ENCODE measurements around the gene ADGRD2. TPM values are rescaled to one million over a fixed set of nuclear protein-coding genes. Genes with fewer than 3 reads are reported as not detected.

ADGRD2 gene
- total RNA-seq, 1 experiment from 2014 or later = not detected

- CTCF ChIA-PET = no interaction called here
- DNase-seq (ENCODE audit: low read depth, low spot score) (no peak), ATAC-seq (no peak)
- no peak for TF ChIP-seq SIN3A (IDR thresholded peaks at IDR 0.05; ENCODE audit: borderline replicate concordance, insufficient read depth, low read depth, low read length)
- no peak for TF ChIP-seq CTCF (IDR thresholded peaks at IDR 0.05)
- no peak for TF ChIP-seq REST (IDR thresholded peaks at IDR 0.05; ENCODE audit: insufficient read depth in 1 of 2, low read depth in 2 of 2, low read length in 1 of 2)
- no peak for TF ChIP-seq TCF7L2 (IDR thresholded peaks at IDR 0.05; ENCODE audit: low read depth, low read length)
- TF ChIP-seq POLR2AphosphoS5 (IDR thresholded peaks at IDR 0.05; ENCODE audit: low read depth, low read length) = no peak
- BruUV-seq (replicated peaks) = no TSS peak
- in situ Hi-C loops (cut with HindIII; ENCODE audit: low pct_unique_long_range_greater_than_20kb, low sequenced_read_pairs) = no loop called here
- no peak overlapping the region for H3K27ac ChIP-seq (ENCODE audit: low read length)
- H3K36me3 ChIP-seq (ENCODE audit: control insufficient read depth, insufficient read depth, low read length) = no peaks in the 10 kb centered on the region
- H3K4me3 ChIP-seq (ENCODE audit: low read depth in 2 of 2, low read length in 2 of 2) = no peak overlapping the region
- H3K9me3 ChIP-seq (ENCODE audit: control insufficient read depth, insufficient read depth, low read depth, low read length) = no peaks in the 10 kb centered on the region
- no peaks in the 10 kb centered on the region for H3K27me3 ChIP-seq (ENCODE audit: control insufficient read depth, insufficient read depth, low read length)
- no peaks in the 10 kb centered on the region for H3K4me1 ChIP-seq (ENCODE audit: control insufficient read depth, insufficient read depth, low read length)
- POLR2A ChIA-PET = interaction anchor here (0.7 kb wide), 1 partner anchor 26 kb away, joined by 12 read pairs; no protein-coding TSS in a partner anchor
- intact Hi-C loops (cut with micrococcal nuclease; ENCODE audit: unreplicated experiment) = no loop called here
These were observed 6.1 kb upstream of the ADGRD2 start for GRCh38 chr9:124444166-124444565.

GRCh38 chr9:124447297-124447661 lies 3.0 kb upstream of the ADGRD2 start:
- ChIA-PET CTCF (interaction anchor here (0.6 kb wide), 1 partner anchor 47 kb away, joined by 6 read pairs; no protein-coding TSS in a partner anchor), POLR2A (interaction anchor here (0.6 kb wide), 1 partner anchor 23 kb away, joined by 12 read pairs; no protein-coding TSS in a partner anchor)
- Histone ChIP-seq H3K27ac (ENCODE audit: low read length) (no peak overlapping the region), H3K36me3 (ENCODE audit: control insufficient read depth, insufficient read depth, low read length) (no peaks in the 10 kb centered on the region), H3K9me3 (ENCODE audit: control insufficient read depth, insufficient read depth, low read depth, low read length) (no peaks in the 10 kb centered on the region), H3K4me1 (ENCODE audit: control insufficient read depth, insufficient read depth, low read length) (no peaks in the 10 kb centered on the region), H3K27me3 (ENCODE audit: control insufficient read depth, insufficient read depth, low read length) (no peaks in the 10 kb centered on the region), H3K4me3 (ENCODE audit: low read depth in 2 of 2, low read length in 2 of 2) (no peak overlapping the region)
- in situ Hi-C loops (cut with HindIII; ENCODE audit: low pct_unique_long_range_greater_than_20kb, low sequenced_read_pairs) (no loop called here), intact Hi-C loops (cut with micrococcal nuclease; ENCODE audit: unreplicated experiment) (no loop called here)
- TF ChIP-seq CTCF (IDR thresholded peaks at IDR 0.05) = no peak
- TF ChIP-seq SIN3A (IDR thresholded peaks at IDR 0.05; ENCODE audit: borderline replicate concordance, insufficient read depth, low read depth, low read length) = no peak
- TF ChIP-seq TCF7L2 (IDR thresholded peaks at IDR 0.05; ENCODE audit: low read depth, low read length) = no peak
- no peak for TF ChIP-seq POLR2AphosphoS5 (IDR thresholded peaks at IDR 0.05; ENCODE audit: low read depth, low read length)
- no peak for TF ChIP-seq REST (IDR thresholded peaks at IDR 0.05; ENCODE audit: insufficient read depth in 1 of 2, low read depth in 2 of 2, low read length in 1 of 2)
- no TSS peak for BruUV-seq (replicated peaks)
- DNase-seq (ENCODE audit: low read depth, low spot score) = no peak
- ATAC-seq = no peak

Data from Panc1 (cell line).